SK-MEL-5 (cell line): ENCODE measurements around the gene ATOH8. TPM values are rescaled to one million over a fixed set of nuclear protein-coding genes. Genes with fewer than 3 reads are reported as not detected.
A peak's percentile ranks its signal among the peaks of the same experiment; 100 is the strongest.

Source experiments
- DNase-seq: peaks from one replicate; pipeline ENCODE4 v3.0.0-alpha.2; 2016; ENCODE audit warnings: low read depth, low spot score
- in situ Hi-C: cut with HindIII; loops from 2 replicates; pipeline ENCODE4 v1.10.0; 2016; ENCODE audit warnings: low sequenced_read_pairs, high pct_unique_total_duplicates, low pct_unique_long_range_greater_than_20kb
- total RNA-seq: library from RNA; depleted of rRNA; stranded (reverse); fragments of >200 nt; shearing (Covaris generic); gene quantifications from 2 replicates; pipeline ENCODE4 v1.2.3, GENCODE V29; 2014

Gene ATOH8
- total RNA-seq, 1 experiment from 2014 or later = 16.9 TPM

DNA sequence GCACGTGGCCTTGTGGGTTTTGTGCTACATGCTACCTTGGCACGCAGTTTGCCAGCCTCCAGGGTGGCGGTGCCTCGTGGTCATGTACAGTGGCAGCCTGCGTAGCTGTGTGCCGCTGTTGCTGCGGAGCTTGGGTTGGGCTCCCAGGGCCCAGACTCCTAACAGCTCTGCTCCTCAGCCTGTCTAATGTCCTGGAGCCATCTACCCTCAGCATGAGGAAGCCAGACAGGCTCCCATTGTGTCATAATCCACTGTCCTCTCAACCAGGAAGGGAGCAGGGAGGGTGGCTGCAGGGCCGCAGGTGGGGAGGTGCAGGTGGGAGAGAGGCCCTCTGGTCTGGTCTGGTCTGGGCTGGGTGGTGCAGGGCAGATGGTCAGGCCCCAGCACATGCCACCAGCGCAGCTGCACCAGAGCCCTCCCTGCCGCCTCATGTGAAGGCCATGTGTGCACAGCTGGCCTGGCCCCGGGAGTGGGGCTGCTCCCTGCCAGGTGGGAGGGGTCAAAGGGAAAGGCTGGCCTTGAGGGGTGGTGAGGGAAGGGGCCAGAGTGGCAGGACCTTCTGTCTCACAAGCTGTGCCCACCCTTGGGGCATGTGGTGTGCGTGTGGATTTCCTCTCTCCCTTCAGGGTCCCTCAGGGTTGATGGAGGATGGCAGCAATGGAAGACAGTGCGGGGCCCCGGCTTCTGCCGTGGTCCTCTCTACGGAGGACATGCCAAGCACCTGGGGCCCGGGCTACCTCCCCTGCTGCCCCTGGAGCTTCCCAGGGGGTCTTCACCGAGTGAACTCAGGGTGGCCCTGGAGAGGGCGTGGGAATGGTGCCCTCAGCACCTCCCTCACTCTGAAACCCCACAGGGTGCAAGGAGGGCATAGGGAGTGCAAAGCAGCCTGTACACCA, 4.8 kb downstream of the ATOH8 start:
- in situ Hi-C loops = no loop called here
- no peak for DNase-seq

DNA sequence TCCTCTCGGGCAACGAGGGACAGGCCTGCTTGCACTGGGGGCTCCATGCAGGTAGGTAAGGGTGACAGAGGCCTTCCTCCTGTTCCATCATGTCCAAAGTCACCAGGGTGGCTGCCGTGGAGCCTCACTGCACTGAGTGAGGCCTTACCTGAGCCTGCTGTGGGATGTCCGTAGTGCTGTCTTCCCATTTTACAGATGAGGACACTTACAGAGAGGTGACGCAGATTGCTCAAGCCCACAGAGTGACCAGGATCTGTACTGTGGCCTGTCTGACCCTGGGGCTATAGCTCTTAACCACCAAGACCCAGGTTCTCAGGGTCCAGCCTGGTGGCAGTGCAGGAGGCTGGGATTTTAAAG, 5.4 kb downstream of the ATOH8 start:
- in situ Hi-C loops = no loop called here
- DNase-seq = no peak

DNA sequence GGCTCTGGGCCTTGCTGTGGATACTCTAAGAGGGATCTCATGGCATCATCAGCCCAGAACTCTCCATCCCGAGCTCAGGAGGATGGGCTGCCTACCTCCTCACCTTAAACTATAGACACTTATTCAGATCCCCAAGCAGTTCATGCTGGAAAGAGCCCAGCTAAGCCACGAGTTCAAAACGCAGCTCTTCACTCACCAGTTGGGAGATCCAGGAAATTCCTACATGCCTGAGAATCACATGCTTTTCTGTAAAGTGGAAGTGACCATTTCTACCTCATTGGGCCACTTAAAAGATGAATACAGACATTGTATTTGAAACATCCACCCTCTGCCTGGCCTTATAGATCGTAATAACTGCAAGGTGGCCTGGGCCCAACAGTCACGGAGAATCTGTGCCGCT, 6.6 kb downstream of the ATOH8 start:
- in situ Hi-C loops = no loop called here

DNA sequence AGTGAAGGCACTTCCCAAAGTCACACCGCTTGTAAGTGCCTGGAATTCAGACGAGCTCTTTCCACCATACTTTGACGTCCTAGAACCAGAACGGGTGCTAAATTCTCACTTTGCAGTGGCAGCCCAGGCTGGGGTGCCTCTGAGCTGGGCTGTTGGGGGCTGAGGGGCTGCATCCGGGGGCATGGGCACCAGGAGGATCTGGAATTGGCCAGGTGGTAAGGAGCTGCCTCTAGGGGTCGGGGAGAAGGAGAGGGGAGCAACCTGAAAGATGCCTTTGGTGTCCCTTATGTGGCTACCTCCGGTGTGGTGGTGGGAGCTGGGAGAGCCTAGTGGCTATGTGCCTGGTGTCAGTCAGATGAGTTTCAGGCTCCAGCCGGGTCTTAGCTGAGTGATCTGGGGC, 7.1 kb downstream of the ATOH8 start:
- in situ Hi-C loops = no loop called here
- DNase-seq = no peak

More for the DNA sequence above, 6.6 kb downstream of the ATOH8 start:
- peak; percentile 91 for DNase-seq

DNA sequence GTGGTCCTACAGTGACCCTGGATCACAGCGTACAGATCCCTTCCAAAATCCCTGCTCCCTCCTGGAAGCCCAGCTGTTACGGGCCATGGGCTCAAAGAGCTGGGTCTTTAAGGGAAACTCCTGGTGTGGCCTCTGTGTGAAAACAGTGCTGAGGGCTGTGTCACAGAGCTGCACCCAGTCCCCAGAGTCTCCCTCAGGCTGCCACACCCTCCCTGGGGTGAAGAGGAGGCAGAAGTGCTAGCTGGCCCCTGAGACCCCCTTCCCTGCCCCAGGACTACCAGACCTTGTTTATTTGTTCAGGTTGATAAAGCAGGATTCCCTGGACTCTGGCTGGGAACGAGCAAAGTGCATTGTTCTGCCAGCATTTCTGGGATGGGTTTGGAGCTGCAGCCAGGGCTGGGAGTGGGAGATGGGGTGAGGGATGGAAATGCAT, 7.7 kb downstream of the ATOH8 start:
- in situ Hi-C loops = no loop called here
- DNase-seq = no peak

DNA sequence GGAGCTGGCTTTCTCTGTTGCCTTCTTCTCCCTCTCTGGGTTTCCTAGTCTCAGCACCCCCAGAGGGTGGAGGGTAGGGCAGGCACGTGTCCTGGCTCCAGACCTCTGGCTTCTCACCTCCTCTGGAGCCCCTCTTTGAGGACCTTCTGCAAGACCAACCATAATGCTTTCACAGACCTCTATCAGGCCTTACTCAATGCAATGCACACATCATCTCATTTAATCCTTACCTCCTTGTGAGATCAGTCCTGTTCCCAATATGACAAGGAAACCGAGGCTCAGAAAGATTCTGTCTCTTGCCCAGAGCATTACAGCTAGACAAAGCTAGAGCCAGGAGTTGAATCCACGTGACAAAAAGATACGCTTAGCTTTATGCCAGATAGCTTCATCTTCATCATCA, 8.2 kb downstream of the ATOH8 start:
- no peak for DNase-seq
- in situ Hi-C loops = no loop called here

DNA sequence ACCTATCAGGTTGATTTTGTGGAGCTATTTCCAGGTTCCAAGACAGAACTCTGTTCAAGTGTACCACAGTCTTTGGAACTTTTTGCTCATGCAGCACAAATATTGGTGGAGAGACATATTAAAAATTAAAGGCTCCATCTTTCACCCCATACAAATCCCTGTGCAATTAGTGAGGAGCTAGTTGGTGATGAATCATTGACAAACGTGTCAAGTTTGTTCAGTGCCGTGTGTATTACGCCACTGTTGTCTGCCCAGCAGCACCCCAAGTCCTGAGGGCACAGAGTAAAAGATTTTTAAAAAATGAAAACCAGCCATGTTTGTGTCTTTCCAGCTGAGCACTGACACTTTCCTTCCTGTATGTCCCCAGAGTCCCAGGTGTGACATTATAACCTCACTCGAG, 9.3 kb downstream of the ATOH8 start:
- in situ Hi-C loops = no loop called here
- no peak for DNase-seq

DNA sequence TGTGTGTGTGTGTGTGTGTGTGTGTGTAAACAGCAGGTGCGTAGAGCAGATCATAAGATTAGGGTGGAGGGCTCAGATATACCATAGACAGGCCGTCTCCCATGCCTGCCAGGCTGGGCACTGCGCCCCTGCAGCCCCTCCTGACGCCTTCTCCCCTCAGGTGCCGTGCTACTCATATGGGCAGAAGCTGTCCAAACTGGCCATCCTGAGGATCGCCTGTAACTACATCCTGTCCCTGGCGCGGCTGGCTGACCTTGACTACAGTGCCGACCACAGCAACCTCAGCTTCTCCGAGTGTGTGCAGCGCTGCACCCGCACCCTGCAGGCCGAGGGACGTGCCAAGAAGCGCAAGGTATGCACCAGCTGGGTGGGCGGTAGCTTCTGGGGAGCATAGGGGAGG, 10.0 kb downstream of the ATOH8 start:
- in situ Hi-C loops = no loop called here
- DNase-seq = no peak

DNA sequence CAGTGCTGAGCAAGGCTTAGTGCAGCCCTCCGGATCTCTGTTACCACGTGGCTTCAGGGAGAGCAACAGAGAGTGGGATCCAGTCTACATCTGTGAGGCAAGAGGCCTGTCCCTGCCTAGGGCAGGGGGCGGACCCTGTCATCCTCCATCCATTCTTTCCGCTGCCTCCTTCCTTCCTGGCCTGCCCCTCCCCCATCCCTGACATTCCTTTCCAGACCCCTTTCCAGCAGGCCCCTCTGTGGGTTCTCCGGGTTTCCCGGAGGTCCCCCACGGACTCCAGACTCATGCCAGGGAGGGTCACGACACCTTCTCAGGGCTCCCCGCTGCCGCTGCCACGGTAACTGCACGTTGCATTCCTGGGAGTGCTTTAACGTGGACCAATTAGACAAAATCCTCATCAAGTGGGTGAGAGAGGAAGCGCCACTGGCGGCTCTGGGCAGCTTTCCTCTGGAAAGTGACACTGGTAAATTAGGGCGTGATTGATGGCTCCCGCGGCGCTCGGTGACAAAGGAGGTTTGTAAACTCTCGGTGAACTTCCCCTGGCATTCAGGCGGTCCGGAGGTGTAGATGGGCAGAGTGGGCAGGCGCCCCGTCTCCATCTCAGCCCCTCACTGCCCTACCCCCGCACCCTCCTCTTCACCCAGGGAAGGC, 11.4 kb downstream of the ATOH8 start:
- no peak for DNase-seq
- in situ Hi-C loops = no loop called here

DNA sequence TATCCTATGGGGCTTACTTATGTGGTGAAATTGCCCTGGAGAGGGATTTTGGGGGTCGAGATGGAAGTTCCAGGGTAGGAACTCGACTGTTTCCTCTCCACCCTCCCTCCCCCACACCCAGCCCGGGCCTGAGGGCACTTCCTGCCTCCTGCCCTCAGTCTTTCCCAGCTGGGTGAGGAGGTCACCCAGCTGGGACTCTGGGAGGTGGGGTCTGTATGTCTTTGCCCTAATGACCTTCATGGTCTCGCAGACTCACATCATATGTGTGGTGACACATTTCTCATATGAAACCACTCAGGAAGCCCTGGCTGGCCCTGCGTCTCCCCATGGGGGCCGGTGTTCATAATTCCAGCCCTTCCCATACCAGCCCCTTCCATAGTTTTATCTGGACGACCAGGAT, 12.4 kb downstream of the ATOH8 start:
- in situ Hi-C loops = no loop called here
- DNase-seq = no peak

DNA sequence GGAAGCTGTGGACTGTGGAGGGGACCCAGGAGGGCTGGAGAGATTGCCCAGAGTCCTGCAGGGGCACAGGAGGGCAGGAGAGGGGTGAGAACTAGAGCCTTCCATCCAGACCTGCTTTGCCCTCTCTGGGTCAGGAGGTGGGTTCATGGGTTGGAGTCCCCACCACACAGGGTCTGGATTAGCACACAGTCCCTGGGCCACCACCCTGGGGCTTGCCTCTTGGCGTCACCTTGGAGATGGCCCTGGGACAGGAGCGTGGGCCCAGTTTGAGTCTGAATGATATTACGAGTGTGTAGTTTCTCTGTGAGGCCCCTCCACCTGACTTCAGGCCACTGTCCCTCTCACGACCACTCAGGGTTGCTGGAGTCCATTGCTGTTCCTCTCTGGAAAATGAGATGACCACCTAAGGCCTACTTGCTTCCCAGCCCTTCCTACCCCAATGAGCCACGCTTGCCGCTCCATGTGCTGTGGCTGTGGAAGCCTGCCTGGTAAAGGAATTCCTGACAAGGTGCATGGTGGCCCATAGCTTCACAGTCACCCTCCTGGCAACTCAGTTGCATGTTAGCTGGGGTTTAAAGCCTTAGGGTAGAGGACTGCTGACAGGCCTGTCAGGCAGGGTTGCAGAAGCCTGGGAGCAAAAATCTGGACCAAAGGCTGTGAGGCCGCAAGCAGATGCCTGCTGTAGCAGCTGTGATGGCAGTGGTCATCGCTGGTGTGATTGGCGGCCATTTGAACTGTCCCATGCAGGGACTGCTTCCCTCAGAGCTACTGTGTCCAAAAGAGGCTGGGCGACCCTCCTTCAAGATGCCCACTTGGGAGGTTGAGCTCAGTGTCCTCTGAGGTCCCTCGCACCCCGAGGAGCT, 14.2 kb downstream of the ATOH8 start:
- in situ Hi-C loops = no loop called here
- DNase-seq = no peak

DNA sequence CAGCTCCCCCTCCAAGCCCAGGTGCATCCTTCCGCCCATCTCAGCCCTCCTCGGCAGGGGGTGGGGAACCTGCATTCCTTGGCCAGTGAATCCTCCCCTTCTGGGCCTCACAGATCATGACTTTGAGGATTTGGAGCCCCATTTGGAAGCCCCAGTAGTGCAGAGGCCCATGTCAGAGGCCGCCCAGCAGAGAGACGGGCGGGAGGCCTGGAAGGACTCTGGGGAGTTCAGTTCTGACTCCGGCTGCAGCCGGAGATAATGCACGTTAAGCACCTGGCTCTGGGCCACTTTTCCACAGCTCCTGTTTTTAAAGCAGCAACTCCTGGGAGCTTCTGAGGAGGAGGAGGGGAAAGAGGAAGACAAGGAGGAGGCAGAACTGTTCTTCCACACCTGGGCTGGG, 14.9 kb downstream of the ATOH8 start:
- no peak for DNase-seq
- in situ Hi-C loops = no loop called here

DNA sequence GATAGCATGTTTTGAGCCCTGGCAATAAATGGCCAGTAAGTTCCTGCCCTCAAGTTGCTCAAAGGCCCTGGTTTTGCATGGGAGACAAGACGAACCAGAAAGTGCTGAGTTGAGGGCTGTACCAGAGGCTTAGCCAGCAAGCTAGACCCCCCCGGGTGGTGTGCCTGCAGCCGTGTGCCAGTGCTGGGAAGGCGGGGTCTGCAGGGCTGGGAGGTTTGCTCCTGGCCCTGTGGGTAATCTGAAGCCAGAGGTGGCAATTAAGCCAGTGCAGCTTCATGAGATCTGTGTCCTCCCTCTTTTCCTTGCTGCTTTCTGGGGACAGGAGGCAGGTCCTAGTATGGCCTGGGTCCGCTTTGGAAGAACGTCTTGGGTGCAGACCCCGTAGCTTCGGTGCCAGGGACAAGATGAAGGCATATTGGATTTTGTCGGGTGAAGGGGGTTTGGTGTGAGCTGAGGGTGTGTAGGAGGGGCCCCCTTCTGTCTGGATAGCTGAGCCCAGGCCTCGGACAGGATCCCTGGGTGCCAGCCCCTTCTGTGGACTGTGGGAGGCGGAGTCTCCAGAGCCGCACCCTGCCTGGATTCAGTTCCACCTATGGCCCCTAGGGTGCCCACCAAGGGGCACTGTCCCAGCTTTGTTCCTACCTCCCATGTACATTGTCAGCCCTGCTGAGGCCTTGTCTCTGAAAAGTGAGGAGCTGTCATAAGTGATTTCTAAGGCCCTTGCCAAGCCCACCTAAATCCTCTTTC, 15.6 kb downstream of the ATOH8 start:
- peak; percentile 58 for DNase-seq
- in situ Hi-C loops = no loop called here

DNA sequence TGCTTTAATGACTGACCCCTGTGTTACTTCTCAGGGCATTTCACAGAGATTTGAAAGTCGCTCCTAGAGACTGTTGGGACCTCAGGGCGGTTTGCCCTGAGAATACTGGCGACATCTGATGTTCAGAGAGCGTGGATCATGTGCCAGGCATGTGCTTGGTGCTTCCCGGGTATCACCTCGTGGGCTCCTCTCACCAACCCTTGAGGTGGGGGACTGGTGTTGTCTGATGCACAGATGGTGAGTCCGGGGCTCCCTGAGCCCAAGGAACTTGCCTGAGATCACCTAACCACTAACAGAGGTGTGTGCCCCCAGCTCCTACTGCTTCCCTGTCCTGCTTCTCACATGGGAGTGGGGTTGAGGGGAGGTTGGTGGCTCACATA, 16.2 kb downstream of the ATOH8 start:
- no peak for DNase-seq
- in situ Hi-C loops = no loop called here

DNA sequence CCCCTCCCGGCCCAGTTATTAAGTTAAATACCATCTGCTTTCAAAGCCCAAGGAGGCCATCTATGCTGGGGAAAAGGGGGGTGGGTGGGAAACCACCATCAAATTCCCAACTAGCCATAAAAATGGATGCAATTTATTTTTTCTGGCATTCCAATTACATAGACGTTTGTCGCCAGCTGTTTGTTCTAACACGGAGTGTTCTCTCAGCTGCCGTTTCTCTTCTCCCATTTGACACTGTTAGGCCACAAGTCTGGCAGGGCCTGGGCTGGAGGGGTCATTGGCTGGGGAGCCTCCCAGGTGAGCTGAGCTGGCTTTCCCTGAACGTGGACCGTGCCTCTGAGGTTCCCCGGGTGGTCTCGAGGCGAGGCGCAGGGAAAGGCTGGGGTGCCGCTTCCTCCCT, 16.6 kb downstream of the ATOH8 start:
- in situ Hi-C loops = no loop called here
- no peak for DNase-seq

DNA sequence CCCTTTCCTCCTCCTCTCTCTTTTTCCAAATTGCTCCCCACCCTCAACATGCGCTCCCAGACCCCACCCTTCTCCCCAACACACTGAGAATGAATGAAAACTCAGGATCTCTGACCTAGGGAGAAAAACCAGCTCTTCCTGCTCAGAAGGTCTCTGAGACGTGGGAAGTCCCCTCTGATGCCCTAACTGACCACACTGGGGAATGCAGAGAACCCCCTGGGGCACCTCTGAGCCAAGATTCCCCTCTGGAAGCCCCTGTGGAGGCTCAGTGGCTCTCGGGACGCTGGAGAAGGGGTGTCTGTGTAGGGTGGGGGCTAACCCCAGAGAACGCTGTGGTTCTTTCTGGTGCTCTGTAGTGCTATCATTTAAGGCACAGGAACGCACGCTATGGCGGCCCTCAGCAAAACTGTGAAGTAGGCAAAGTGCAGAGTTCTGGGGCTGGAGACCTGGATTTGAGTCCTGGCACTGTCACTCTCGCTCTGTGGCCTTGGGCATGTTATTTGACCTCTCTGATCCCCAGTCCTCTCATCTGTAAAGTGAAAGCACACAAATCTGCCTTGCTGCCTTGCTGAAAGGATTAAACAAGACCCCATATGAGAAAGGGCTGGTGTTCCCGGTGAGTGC, 17.1 kb downstream of the ATOH8 start:
- in situ Hi-C loops = no loop called here
- no peak for DNase-seq

DNA sequence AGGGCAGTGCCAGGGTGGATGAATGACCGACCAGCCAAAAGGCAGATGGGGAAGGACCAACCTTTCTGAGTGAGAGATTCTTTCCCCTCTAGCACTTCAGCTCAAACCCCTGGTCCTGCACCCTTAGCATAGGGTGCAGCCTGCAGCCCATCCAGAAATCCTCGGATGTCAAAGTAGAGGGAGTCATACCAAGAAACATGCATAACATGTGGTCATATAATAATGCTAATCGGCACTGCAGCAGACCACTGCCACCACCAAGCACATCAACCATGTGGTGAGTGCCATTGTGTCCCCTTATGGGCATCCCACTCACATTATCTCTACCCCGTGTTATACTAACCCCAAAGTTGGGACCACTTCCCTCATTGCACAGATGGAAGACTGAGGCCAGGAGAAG, 17.7 kb downstream of the ATOH8 start:
- DNase-seq = no peak
- in situ Hi-C loops = no loop called here
